Liver (tissue), 9 donors: Measurements from ENCODE around the gene UNC45B. TPM values are rescaled to one million over a fixed set of nuclear protein-coding genes. Genes with fewer than 3 reads are reported as not detected.

Experiments used
- DNase-seq: peaks from one replicate; pipeline ENCODE4 v3.0.0-alpha.2; 2017; ENCODE audit warnings: low spot score
- H3K27ac ChIP-seq, 2 donors: one replicate each; pipeline ENCODE4 v1.7.0; 2013; ENCODE audit warnings: inconsistent platforms in 2 of 2, low read length in 2 of 2, control low read depth in 1 of 2, low read depth in 1 of 2, mild to moderate bottlenecking in 1 of 2
- H3K27me3 ChIP-seq, 4 donors: one replicate each; pipeline versions ENCODE4 v1.6.1 to v1.7.0; 2013; ENCODE audit warnings: low read length in 3 of 4, inconsistent platforms in 1 of 4, mild to moderate bottlenecking in 1 of 4, moderate library complexity in 1 of 4; ENCODE audit not compliant: control insufficient read depth in 4 of 4, insufficient read depth in 4 of 4
- H3K36me3 ChIP-seq, 4 donors: one replicate each; pipeline versions ENCODE4 v1.6.1 to v1.7.0; 2013; ENCODE audit warnings: low read length in 3 of 4, mild to moderate bottlenecking in 3 of 4, low read depth in 1 of 4, moderate library complexity in 1 of 4; ENCODE audit not compliant: control insufficient read depth in 4 of 4, insufficient read depth in 3 of 4
- H3K4me1 ChIP-seq, 4 donors: one replicate each; pipeline versions ENCODE4 v1.6.1 to v1.7.0; 2013; ENCODE audit warnings: low read length in 3 of 4, mild to moderate bottlenecking in 3 of 4, moderate library complexity in 1 of 4; ENCODE audit not compliant: control insufficient read depth in 4 of 4, insufficient read depth in 4 of 4
- H3K4me3 ChIP-seq, 3 donors: one replicate each; pipeline versions ENCODE4 v1.6.1 to v1.7.0; 2013; ENCODE audit warnings: low read length in 3 of 3, control low read depth in 1 of 3, low read depth in 1 of 3, mild to moderate bottlenecking in 1 of 3
- H3K9ac ChIP-seq, 2 donors: one replicate each; pipeline ENCODE4 v1.7.0; 2013; ENCODE audit warnings: low read length in 2 of 2, mild to moderate bottlenecking in 2 of 2, moderate library complexity in 2 of 2, control low read depth in 1 of 2, low read depth in 1 of 2
- H3K9me3 ChIP-seq, 4 donors: one replicate each; pipeline versions ENCODE4 v1.6.1 to v1.7.0; 2013; ENCODE audit warnings: low read length in 3 of 4; ENCODE audit not compliant: control insufficient read depth in 4 of 4
- CTCF ChIP-seq: fragments of 150-350 bp; IDR thresholded peaks from 2 replicates; pipeline ENCODE4 v1.5.1; 2017; ENCODE audit warnings: improper control_type of control experiment, low read depth, low read length; ENCODE audit not compliant: missing input control
- EGR1 ChIP-seq, 2 donors: IDR thresholded peaks; 2 replicates each; pipeline ENCODE4 v1.6.1; 2016 to 2018; ENCODE audit warnings: antibody characterized with exemption in 2 of 2, low read depth in 2 of 2
- FOXA1 ChIP-seq: IDR thresholded peaks from 2 replicates; pipeline ENCODE4 v1.6.1; 2016; ENCODE audit warnings: antibody characterized with exemption
- FOXA2 ChIP-seq: IDR thresholded peaks from 2 replicates; pipeline ENCODE4 v1.6.1; 2016; ENCODE audit warnings: antibody characterized with exemption
- HNF4A ChIP-seq, 2 donors: conservative IDR thresholded peaks; 2 replicates each; pipeline ENCODE4 v1.6.1; 2016; ENCODE audit warnings: antibody characterized with exemption in 2 of 2, mild to moderate bottlenecking in 2 of 2
- HNF4G ChIP-seq: IDR thresholded peaks from 2 replicates; pipeline ENCODE4 v1.6.1; 2016; ENCODE audit warnings: antibody characterized with exemption
- JUND ChIP-seq, 2 donors: IDR thresholded peaks; 2 replicates each; pipeline ENCODE4 v1.6.1; 2016; ENCODE audit warnings: antibody characterized with exemption in 2 of 2
- MAX ChIP-seq: IDR thresholded peaks from 2 replicates; pipeline ENCODE4 v1.6.1; 2016; ENCODE audit warnings: antibody characterized with exemption
- RAD21 ChIP-seq, 2 donors: IDR thresholded peaks; 2 replicates each; pipeline ENCODE4 v1.6.1; 2016; ENCODE audit warnings: antibody characterized with exemption in 2 of 2, mild to moderate bottlenecking in 2 of 2
- RXRA ChIP-seq, 2 donors: IDR thresholded peaks; 2 replicates each; pipeline ENCODE4 v1.6.1; 2017 to 2018; ENCODE audit warnings: antibody characterized with exemption in 2 of 2, mild to moderate bottlenecking in 1 of 2
- SP1 ChIP-seq: IDR thresholded peaks from 2 replicates; pipeline ENCODE4 v1.6.1; 2018; ENCODE audit warnings: antibody characterized with exemption, mild to moderate bottlenecking
- YY1 ChIP-seq: IDR thresholded peaks from 2 replicates; pipeline ENCODE4 v1.6.1; 2016; ENCODE audit warnings: antibody characterized with exemption, mild to moderate bottlenecking
- WGBS: extraction: QIAGEN DNeasy Blood & Tissue Kit; methylation state at CpG from one replicate; pipeline ENCODE4 v1.1.7; 2013; 5-methylcytosine and 5-hydroxymethylcytosine counted together
- polyA plus RNA-seq, 2 donors: library from polyadenylated mRNA; stranded (reverse) in 1 of 2; unstranded in 1 of 2; fragments of 200-250 nt in 1 of 2; fragments of >200 nt in 1 of 2; fragmentation: Nextera tagmentation in 1 of 2; extraction: Ambion mirVana in 1 of 2; gene quantifications; one replicate each; pipeline versions ENCODE4 v1.2.1 to v1.2.3, GENCODE V29; 2013 to 2015
- total RNA-seq, 2 donors: library from RNA; depleted of rRNA; stranded (reverse); fragments of >200 nt; gene quantifications; one replicate each; pipeline ENCODE4 v1.2.3, GENCODE V29; 2014
- TF ChIP-seq, protein P1 (sequence below): IDR thresholded peaks from 2 replicates; pipeline ENCODE4 v1.6.1; 2016; ENCODE audit warnings: antibody characterized with exemption
- TF ChIP-seq, protein P2 (sequence below): IDR thresholded peaks from 2 replicates; pipeline ENCODE4 v1.6.1; 2016; ENCODE audit warnings: antibody characterized with exemption
- donor health status: healthy.
- donor health status: healthy.
- donor health status: healthy.
- donor health status: healthy.
- donor health status: healthy.

UNC45B gene
- total and polyA plus RNA-seq, 4 donors = 0.02 to 0.09 TPM; not detected in 2

- 97% methylated on average over 14 of the region's 14 CpGs for WGBS
- Histone ChIP-seq H3K9me3 (no peaks in the 10 kb centered on the region), H3K36me3 (peaks cover 2 to 28% (median 10%) of the 10 kb centered on the region in 4 donors), H3K4me1 (no peaks in the 10 kb centered on the region), H3K27ac (no peak overlapping the region), H3K27me3 (no peaks in the 10 kb centered on the region), H3K4me3 (no peak overlapping the region), H3K9ac (no peak overlapping the region)
- TF ChIP-seq HNF4G (no peak), FOXA2 (no peak), EGR1 (IDR thresholded peaks at IDR 0.05; ENCODE audit: low read depth in 2 of 2) (no peak), SP1 (no peak), RXRA (IDR thresholded peaks at IDR 0.05) (no peak), CTCF (no peak), HNF4A (conservative IDR thresholded peaks at IDR 0.05) (no peak)
- DNase-seq = no peak
Observed at GRCh38 chr17:35101036-35101435, 46.6 kb upstream of the UNC45B start.

GRCh38 chr17:35101725-35102124 lies 45.9 kb upstream of the UNC45B start:
- Histone ChIP-seq H3K27ac (no peak overlapping the region), H3K9me3 (no peaks in the 10 kb centered on the region), H3K4me1 (no peaks in the 10 kb centered on the region), H3K4me3 (no peak overlapping the region), H3K36me3 (peaks cover 2 to 33% (median 10%) of the 10 kb centered on the region in 4 donors), H3K27me3 (no peaks in the 10 kb centered on the region), H3K9ac (no peak overlapping the region)
- 93% methylated on average over 2 of the region's 2 CpGs for WGBS
- TF ChIP-seq FOXA1 (no peak), HNF4G (no peak), CTCF (no peak), JUND (IDR thresholded peaks at IDR 0.05) (no peak), EGR1 (IDR thresholded peaks at IDR 0.05; ENCODE audit: low read depth in 2 of 2) (no peak), MAX (no peak), RAD21 (IDR thresholded peaks at IDR 0.05) (no peak), YY1 (no peak)
- TF ChIP-seq, protein P1, sequence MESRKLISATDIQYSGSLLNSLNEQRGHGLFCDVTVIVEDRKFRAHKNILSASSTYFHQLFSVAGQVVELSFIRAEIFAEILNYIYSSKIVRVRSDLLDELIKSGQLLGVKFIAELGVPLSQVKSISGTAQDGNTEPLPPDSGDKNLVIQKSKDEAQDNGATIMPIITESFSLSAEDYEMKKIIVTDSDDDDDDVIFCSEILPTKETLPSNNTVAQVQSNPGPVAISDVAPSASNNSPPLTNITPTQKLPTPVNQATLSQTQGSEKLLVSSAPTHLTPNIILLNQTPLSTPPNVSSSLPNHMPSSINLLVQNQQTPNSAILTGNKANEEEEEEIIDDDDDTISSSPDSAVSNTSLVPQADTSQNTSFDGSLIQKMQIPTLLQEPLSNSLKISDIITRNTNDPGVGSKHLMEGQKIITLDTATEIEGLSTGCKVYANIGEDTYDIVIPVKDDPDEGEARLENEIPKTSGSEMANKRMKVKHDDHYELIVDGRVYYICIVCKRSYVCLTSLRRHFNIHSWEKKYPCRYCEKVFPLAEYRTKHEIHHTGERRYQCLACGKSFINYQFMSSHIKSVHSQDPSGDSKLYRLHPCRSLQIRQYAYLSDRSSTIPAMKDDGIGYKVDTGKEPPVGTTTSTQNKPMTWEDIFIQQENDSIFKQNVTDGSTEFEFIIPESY = no peak
- TF ChIP-seq, protein P2, sequence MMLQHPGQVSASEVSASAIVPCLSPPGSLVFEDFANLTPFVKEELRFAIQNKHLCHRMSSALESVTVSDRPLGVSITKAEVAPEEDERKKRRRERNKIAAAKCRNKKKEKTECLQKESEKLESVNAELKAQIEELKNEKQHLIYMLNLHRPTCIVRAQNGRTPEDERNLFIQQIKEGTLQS = no peak
- DNase-seq = no peak
